Body of pancreas (tissue), 4 donors: Measurements from ENCODE around the gene C7orf57. TPM values are rescaled to one million over a fixed set of nuclear protein-coding genes. Genes with fewer than 3 reads are reported as not detected.

Experiments
- ATAC-seq: fragments of 150-250 bp; one replicate; pipeline ENCODE4 v1.9.1; 2016
- DNase-seq, 4 donors: peaks; one replicate each; pipeline ENCODE4 v3.0.0-alpha.2; 2019
- H3K27ac ChIP-seq, 4 donors: fragments of 200-600 bp; sonication (generic); 1 replicate in 3 of 4; 2 replicates in 1 of 4; pipeline versions ENCODE4 v1.5.1 to v1.6.1; 2016 to 2019; ENCODE audit warnings: mild to moderate bottlenecking in 1 of 4, mixed read lengths in 1 of 4, moderate library complexity in 1 of 4
- H3K27me3 ChIP-seq, 2 donors: fragments of 200-600 bp; sonication (generic); one replicate each; pipeline ENCODE4 v1.6.0; 2016; ENCODE audit warnings: mild to moderate bottlenecking in 1 of 2
- H3K36me3 ChIP-seq, 2 donors: fragments of 200-600 bp; sonication (generic); replicated peaks in 1 of 2; 2 replicates each; pipeline ENCODE4 v1.5.1; 2016; ENCODE audit warnings: low read depth in 2 of 2; ENCODE audit not compliant: insufficient read depth in 1 of 2
- H3K4me1 ChIP-seq: fragments of 200-600 bp; sonication (generic); one replicate; pipeline ENCODE4 v1.6.0; 2016
- H3K4me3 ChIP-seq, 2 donors: fragments of 200-600 bp; sonication (generic); 1 replicate in 1 of 2; 2 replicates in 1 of 2; pipeline ENCODE4 v1.5.1; 2016 to 2019
- H3K9me3 ChIP-seq, 3 donors: fragments of 200-600 bp; sonication (generic); 1 replicate in 2 of 3; 2 replicates in 1 of 3; pipeline ENCODE4 v1.5.1; 2016
- POLR2A ChIP-seq, 3 donors: fragments of 450-650 bp; IDR thresholded peaks; one replicate each; pipeline ENCODE4 v1.6.1; 2016; ENCODE audit warnings: antibody characterized with exemption in 3 of 3, mild to moderate bottlenecking in 2 of 3
- WGBS, 2 donors: methylation state at CpG; one replicate each; pipeline ENCODE4 v1.1.5; 2017; 5-methylcytosine and 5-hydroxymethylcytosine counted together
- intact Hi-C: fragments of 100-400 bp; cut with DNase I; formaldehyde crosslinking; loops from one replicate; pipeline ENCODE4 v1.15.1; 2023
- total RNA-seq, 2 donors: library from RNA; depleted of rRNA; stranded (reverse); fragments of >200 nt; gene quantifications; one replicate each; pipeline ENCODE4 v1.1.0, GENCODE V29; 2016
- TF ChIP-seq, protein P1 (sequence below), 7 experiments: fragments of 450-650 bp in 4 of 7; fragments of 200-600 bp in 3 of 7; sonication (generic) in 3 of 7; IDR thresholded peaks; one replicate each; pipeline ENCODE4 v1.5.1; 2016 to 2019; ENCODE audit warnings: antibody characterized with exemption in 7 of 7

The C7orf57 gene
- total RNA-seq, 2 donors from 2014 or later, result 0.26 TPM; not detected in 1

DNA sequence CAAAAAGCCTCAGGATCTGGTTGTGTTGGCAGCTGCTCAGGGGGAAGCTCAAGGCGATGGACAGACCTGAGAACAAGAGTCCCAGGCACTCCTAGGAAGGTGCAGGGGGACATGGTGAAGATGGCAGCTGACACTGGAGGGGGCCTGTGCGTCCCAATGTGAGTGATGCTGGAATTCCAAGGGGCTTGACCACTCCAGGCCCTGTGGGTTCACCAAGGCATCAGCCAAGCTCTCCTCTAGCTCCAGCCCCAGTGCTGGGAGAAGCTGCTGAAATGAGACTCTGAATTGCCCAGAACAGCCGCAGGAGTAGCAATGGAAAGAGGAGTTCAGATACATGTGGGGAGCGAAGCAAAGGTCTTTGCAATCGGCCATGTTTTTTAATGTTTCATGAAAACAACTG, 69.7 kb downstream of the C7orf57 start:
- Histone ChIP-seq H3K27ac (no peak overlapping the region), H3K9me3 (no peaks in the 10 kb centered on the region), H3K4me3 (no peak overlapping the region), H3K36me3 (peaks cover 0 to 17% of the 10 kb centered on the region in 2 donors), H3K27me3 (no peaks in the 10 kb centered on the region), H3K4me1 (peaks cover 2% of the 10 kb centered on the region)
- TF ChIP-seq, protein P1, sequence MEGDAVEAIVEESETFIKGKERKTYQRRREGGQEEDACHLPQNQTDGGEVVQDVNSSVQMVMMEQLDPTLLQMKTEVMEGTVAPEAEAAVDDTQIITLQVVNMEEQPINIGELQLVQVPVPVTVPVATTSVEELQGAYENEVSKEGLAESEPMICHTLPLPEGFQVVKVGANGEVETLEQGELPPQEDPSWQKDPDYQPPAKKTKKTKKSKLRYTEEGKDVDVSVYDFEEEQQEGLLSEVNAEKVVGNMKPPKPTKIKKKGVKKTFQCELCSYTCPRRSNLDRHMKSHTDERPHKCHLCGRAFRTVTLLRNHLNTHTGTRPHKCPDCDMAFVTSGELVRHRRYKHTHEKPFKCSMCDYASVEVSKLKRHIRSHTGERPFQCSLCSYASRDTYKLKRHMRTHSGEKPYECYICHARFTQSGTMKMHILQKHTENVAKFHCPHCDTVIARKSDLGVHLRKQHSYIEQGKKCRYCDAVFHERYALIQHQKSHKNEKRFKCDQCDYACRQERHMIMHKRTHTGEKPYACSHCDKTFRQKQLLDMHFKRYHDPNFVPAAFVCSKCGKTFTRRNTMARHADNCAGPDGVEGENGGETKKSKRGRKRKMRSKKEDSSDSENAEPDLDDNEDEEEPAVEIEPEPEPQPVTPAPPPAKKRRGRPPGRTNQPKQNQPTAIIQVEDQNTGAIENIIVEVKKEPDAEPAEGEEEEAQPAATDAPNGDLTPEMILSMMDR (IDR thresholded peaks at IDR 0.05), result no peak
- TF ChIP-seq POLR2A (IDR thresholded peaks at IDR 0.05), result no peak
- intact Hi-C loops, result loop anchor here (5.0 kb wide), 1 partner anchor 118 kb away; no protein-coding TSS in a partner anchor
- WGBS, 2 donors, result 90 to 94% methylated on average over 5 of the region's 5 CpGs
- ATAC-seq (no peak), DNase-seq (no peak)

DNA sequence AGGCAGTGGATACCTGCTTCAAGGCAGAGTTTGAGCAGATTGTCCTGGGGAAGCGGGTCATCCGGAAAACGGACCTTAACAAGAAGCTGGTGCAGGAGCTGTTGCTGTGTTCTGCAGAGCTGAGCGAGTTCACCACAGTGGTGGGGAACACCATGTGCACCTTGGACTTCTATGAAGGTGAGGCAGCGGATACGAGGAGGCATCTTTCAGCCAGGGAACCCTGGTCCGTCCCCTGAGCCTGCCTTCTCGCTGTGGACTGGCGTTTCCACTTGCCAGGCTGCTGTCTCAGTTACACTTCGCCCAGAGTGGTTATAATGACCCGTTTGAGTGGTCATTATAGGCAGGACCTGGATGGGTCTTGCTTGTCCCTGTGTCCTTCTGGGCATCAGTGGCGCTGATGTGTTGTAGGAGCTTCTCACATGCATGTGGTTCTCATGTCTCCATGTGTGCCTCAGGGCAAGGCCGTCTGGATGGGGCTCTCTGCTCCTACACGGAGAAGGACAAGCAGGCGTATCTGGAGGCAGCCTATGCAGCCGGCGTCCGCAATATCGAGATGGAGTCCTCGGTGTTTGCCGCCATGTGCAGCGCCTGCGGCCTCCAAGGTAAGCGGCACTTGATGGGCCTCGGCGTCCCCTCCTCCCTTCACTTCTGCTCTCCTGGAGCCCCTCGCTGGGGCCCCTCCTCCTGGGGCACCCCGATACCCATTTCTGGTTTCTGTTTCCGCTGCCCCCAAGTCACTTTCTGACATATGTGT, 71.7 kb downstream of the C7orf57 start:
- intact Hi-C loops, result loop anchor here (5.0 kb wide), 1 partner anchor 120 kb away; no protein-coding TSS in a partner anchor

DNA sequence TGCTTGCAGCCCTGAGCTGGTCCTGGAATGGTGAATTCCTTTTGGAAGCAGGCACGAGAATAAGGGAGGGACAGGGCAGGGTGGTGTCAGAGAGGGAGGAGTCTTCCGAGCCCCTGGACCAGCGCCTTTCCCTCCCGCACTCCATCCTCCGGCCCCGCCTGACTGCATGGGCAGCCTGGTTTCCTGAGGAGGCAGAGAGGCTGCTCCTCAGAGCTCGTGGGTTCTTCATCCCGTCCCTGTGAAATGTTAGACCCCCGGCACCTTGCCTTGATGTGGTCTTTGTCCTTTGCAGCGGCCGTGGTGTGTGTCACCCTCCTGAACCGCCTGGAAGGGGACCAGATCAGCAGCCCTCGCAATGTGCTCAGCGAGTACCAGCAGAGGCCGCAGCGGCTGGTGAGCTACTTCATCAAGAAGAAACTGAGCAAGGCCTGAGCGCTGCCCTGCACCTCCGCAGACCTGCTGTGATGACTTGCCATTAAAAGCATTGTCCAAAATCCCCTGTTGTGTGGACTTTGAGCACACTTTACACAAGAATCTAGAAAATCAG, 72.7 kb downstream of the C7orf57 start:
- H3K27ac ChIP-seq, result no peak overlapping the region
- H3K4me1 ChIP-seq, result peaks cover 7% of the 10 kb centered on the region
- H3K4me3 ChIP-seq, result no peak overlapping the region
- no peak for DNase-seq
- intact Hi-C loops, result loop anchor here (5.0 kb wide), 1 partner anchor 121 kb away; no protein-coding TSS in a partner anchor
- no peak for ATAC-seq
- WGBS, 2 donors, result 89 to 96% methylated on average over 4 to 18 of the region's 18 CpGs
- no peaks in the 10 kb centered on the region for H3K9me3 ChIP-seq
- H3K27me3 ChIP-seq, result no peaks in the 10 kb centered on the region
- H3K36me3 ChIP-seq, result peaks cover 0 to 9% of the 10 kb centered on the region in 2 donors
- no peak for TF ChIP-seq POLR2A (IDR thresholded peaks at IDR 0.05)
- TF ChIP-seq, protein P1 (IDR thresholded peaks at IDR 0.05), result no peak

More for the DNA sequence above, 71.7 kb downstream of the C7orf57 start:
- TF ChIP-seq POLR2A (IDR thresholded peaks at IDR 0.05), result no peak
- TF ChIP-seq, protein P1 (IDR thresholded peaks at IDR 0.05), result no peak
- Histone ChIP-seq H3K4me3 (no peak overlapping the region), H3K9me3 (no peaks in the 10 kb centered on the region), H3K4me1 (peaks cover 7% of the 10 kb centered on the region), H3K27ac (no peak overlapping the region), H3K36me3 (peaks cover 0 to 15% of the 10 kb centered on the region in 2 donors), H3K27me3 (no peaks in the 10 kb centered on the region)
- DNase-seq, result no peak
- 91 to 92% methylated on average over 20 to 29 of the region's 29 CpGs for whole genome bisulfite sequencing, 2 donors
- ATAC-seq, result no peak

DNA sequence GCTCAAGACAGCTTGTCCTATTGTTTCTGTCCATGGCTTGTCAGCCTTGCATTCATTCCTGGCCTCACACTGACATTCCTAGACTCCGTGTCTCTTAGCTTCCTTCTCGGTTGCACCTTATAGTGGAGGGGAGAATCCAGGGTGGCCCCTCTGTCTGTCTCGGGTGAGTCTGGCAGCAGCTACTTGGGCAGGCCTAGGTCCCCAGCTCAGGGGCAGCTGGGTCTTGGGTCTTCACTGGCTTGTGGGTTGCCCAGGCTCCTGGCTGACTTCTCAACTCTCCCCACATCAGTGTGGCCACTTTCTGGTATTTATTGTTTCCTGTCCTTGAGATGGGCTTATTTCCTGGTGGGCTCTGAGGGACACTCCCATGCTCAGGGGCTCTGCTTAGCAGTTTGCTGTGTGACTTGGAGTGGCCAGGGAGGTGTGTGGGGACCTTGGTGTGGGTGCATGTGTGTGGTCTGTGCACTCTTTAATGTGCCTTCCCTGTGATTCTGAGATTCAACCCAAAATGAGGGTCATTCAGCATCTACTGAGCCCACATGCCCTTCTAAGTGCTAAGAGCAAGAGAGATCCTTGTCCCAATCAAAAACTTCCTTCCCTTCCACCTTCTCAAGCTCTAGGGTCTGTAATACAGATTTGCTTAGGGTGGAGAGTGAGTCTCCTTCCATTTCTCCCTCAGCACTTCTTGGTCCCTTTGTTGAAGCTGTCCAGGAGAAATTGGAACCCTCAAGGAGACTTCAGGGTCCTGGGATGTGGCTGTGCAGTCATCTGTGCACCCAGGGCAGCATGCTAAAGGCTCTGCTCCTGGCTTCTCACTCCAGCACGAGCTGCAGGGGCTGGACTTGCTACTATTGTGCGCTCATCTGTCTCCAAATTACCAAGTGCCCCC, 73.9 kb downstream of the C7orf57 start:
- H3K4me1 ChIP-seq, result peaks cover 7% of the 10 kb centered on the region
- no peak overlapping the region for H3K4me3 ChIP-seq
- no peaks in the 10 kb centered on the region for H3K27me3 ChIP-seq
- H3K27ac ChIP-seq, result no peak overlapping the region
- no peak for ATAC-seq
- DNase-seq, result no peak
- WGBS, 2 donors, result 59 to 76% methylated on average over 5 of the region's 5 CpGs
- intact Hi-C loops, result loop anchor here (5.0 kb wide), 1 partner anchor 122 kb away; no protein-coding TSS in a partner anchor
- TF ChIP-seq, protein P1 (IDR thresholded peaks at IDR 0.05), result no peak
- no peak for TF ChIP-seq POLR2A (IDR thresholded peaks at IDR 0.05)
- H3K36me3 ChIP-seq, result peaks cover 0 to 2% of the 10 kb centered on the region in 2 donors
- H3K9me3 ChIP-seq, result no peaks in the 10 kb centered on the region
